Ovary (tissue), 3 donors: ENCODE results near the gene NRARP.

Source experiments
- CTCF ChIP-seq, 3 donors: fragments of 450-650 bp in 2 of 3; fragments of 200-600 bp in 1 of 3; IDR thresholded peaks; one replicate each; pipeline versions ENCODE4 v1.5.1 to v1.8.0; 2016 to 2022; ENCODE audit warnings: antibody characterized with exemption in 3 of 3, mild to moderate bottlenecking in 1 of 3
- EP300 ChIP-seq: sonication (generic); formaldehyde crosslinking; IDR thresholded peaks from one replicate; pipeline ENCODE4 v1.6.1; 2017; ENCODE audit warnings: antibody characterized with exemption
- POLR2A ChIP-seq: fragments of 450-650 bp; IDR thresholded peaks from one replicate; pipeline ENCODE4 v1.6.1; 2017; ENCODE audit warnings: antibody characterized with exemption, mild to moderate bottlenecking, moderate library complexity
- donor health status: DM: no; HTN: no; CAD: no.

DNA sequence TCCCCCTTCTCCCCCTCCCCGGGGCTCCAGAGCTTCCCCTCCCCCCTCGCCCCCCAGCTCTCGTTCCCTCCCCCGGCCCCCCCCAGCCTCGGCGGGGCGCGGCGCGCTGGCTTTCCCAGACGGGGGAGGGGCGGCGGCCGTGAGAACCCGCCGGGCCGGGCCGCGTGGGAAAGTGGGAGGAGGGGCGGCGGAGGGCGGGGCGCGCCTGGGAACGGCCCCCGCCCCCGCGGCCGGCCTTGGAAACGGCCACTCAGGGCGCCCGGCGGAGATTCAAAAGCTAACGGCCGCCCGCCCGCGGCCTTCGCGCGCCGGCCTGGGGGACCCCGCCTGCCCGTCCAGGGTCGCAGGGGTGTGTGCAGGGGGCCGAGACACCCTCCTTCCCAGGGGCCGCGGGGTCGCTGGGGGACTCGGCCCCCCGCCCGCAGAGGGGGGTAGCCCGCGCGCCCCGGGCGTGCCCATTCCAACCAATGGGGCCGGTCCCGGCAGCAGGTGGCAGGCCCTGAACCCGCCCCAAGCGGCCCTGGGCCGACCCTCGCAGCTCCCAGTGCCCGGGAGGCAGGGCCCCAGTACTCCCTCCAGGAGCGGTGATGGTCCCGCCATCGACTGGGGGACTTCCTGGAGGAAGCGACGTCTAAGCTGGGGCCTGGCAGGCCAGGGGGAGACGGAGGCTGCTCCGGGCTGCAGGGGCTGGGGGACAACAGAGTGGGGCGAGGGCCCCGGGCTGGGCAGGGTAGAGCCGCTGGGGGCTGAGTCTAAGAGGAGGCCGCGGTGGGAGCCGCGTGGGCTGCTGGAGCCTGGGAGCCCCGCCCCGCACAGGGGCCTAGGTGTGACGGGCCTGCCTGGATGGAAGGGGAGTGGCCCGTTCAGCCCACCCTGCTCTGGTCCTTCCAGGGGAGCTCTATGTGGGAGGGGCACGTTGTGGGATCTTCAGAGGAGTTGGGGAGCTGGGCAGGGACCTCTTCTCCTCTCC is 14.2 kb upstream of the NRARP start:
- TF ChIP-seq CTCF (IDR thresholded peaks at IDR 0.05) = no peak
- TF ChIP-seq POLR2A = no peak
- TF ChIP-seq EP300 = no peak
